Activated T-cell treated with anti-CD3 and anti-CD28 coated beads, Interleukin-2, amount 50 U/mL, for 48 hours (primary cell): ENCODE data around the gene MSI2.

Experiments used
- DNase-seq, 2 experiments: peaks; one replicate each; pipeline ENCODE4 v3.0.0-alpha.2; 2020

The MSI2 gene

GRCh38 chr17:57271821-57272220 is 15.5 kb downstream of the MSI2 start:
- DNase-seq, result no peak

GRCh38 chr17:57273490-57273889 is 17.2 kb downstream of the MSI2 start:
- no peak for DNase-seq

DNA sequence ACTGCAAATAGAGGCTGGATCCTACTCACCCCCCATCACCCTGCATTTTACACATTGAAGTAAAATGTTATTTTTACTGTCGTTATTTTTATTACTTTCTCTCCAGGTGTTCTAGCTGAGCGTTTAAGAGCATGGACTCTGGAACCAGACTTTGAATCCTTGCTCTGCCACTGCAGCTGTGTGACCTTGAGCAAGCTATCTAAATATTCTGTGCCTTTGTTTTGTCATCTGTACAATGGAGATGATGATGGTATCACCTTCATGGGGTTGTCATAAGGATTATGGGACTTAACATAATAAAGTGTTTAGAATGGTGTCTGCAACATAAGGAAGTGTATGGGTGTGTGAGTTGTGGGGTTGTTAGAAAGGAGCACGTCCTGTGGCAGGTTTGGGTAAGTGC is 17.8 kb downstream of the MSI2 start:
- no peak for DNase-seq

DNA sequence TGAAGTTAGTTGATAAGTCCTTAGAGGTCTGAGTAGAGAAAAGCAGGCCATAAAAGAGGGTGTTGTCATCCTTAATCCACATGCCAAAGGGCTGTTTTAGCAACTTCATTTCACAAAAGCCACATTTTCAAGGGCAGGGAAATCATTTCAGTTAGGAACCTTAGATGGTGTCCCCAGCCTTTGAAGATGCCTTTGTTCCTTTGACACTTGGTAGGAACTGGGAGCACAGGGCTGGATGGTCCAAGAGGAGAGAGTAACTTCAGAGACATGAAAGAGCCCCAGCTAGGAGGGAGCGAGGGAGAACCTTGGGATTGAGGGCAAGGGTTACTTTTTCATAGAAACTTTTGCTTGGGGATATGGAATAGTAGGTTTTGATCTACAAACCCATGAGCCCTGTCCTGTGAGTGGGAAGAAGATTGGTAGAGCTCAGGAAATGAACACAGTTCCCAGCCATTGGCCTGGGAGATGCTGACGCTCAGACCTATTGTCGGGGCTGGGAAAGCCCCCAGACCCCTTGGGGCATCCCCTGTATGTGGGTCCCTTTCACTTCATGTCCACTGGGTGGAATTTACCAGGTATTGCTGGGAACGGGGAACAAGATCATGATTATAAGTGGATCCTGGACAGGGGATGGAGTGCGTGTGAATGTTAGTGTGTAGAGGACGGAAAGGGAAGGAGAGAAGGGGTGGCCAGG is 18.9 kb downstream of the MSI2 start:
- DNase-seq, result no peak

- no peak for DNase-seq
These were observed 20.3 kb downstream of the MSI2 start for GRCh38 chr17:57276621-57277020.

DNA sequence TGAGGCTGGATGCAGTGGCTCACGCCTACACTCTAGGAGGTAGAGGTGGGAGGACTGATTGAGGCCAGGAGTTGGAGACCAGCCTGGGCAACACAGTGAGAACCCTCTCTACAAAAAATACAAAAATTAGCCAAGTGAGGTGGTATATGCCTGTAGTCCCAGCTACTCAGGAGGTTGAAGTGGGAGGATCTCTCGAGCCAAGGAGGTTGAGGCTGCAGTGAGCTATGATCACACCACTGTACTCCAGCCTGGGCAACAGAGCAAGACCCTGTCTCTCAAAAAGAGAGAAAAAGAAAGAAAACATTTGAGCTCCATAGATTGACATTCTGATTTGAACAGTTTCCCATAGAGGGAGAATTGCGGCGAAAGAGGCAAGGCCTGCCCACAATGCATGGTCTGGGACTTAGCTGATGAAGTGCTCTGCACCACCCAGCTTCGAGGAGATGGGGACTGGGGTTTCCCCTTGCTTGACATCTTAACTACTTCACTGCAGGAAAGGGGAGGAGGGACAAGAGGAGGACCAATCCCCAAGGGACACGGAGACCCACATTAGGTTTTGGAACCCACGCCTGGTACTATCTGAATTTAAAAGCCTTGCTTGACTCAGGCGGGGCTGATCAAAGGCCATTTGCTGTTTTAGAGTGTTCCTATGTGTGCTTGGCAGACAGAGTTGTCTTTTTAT is 21.7 kb downstream of the MSI2 start:
- peak in 1 of 2 experiments; percentile 34 for DNase-seq

DNA sequence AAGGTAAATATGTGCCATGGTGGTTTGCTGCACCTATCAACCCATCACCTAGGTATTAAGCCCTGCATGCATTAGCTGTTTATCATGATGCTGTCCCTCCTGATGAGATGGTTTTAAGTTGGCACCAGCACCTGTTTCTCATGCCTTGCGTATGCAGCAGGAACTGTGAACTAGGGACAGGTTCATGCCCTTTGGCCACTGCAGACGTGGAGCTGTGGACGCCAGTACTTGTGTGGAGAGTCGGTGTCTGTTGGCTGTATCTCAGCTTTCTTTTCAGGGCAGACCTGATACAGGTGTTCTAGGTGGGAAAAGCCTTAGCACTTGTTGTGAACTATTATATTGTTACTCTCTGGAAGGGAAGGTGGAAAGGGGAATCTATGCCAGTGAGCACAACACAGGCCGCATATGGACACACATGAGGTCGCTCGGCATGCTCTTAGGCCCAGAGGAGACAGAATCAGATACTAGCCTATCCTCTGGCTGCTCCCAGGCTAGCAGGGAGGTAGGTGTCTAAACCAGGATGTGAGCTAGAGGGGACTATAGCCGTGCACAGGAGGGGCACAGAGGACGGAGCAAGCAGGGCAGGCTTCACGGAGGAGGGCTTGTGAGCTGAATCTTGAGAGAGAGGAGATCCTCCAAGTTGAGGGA is 22.5 kb downstream of the MSI2 start:
- no peak for DNase-seq

DNA sequence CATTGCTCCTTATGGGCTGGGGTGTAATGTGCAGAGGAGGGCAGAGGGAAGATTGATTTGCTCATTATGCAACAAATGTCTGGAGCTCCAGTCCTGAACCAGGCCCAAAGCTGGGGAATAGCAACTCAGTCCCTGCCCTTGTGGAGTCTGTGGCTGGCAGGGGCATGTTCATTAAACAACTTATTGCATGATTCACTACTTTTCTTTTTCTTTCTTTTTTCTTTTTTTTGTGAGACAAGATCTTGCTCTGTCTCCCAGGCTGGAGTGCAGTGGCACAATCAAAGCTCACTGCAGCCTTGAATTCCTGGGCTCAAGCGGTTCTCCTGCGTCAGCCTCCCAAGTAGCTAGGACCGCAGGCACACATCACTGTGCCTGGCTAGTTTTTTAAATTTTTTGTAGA is 23.1 kb downstream of the MSI2 start:
- DNase-seq, result no peak

- DNase-seq, result no peak
These were observed 25.6 kb downstream of the MSI2 start for GRCh38 chr17:57281887-57282286.

DNA sequence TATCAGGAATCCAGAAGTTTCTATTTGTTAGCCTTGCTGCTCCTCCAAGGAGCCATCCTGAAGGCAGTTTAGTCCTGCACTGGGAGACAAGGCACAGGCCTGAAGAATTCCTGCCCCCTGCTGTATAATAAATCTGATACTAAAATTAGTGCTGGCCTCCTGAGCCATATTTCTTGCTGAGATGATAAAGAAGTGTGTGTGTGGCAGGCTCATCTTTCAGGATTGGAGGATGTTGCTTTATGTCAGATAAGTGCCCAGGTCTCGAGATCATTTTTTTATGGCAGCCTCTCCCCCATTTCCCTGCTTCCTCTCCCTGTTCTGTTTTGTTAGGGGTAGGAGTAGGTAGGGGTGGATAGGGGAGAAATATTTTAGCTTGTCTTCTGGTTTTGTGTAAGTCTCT is 26.0 kb downstream of the MSI2 start:
- DNase-seq, result no peak

- no peak for DNase-seq
These were observed 27.1 kb downstream of the MSI2 start for GRCh38 chr17:57283203-57283971.

DNA sequence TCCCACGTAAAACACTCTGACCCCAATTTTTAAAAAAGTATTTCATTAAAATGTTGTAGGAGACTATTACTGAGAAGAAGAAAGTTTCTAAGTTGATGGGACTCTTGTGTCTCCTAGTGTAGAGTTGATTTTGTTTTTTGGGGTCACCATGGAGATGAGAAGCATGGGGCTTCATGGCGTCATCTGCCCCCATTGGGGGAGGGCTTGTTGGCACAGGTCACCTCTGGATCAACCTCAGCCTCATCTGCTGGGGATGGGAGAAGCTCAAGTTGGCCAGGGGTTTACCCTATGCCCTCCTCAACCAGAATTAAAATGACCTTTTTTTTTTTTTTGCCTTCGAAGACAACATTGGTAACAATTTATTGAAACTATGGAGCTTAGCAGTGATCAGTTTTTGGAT is 28.3 kb downstream of the MSI2 start:
- no peak for DNase-seq

- DNase-seq, result peak; percentile 63 to 73
These were observed 28.8 kb downstream of the MSI2 start for GRCh38 chr17:57284984-57285646.

- DNase-seq, result no peak
These were observed 29.4 kb downstream of the MSI2 start for GRCh38 chr17:57285701-57286100.

GRCh38 chr17:57286399-57287105 is 30.2 kb downstream of the MSI2 start:
- no peak for DNase-seq

GRCh38 chr17:57288040-57288772 is 31.9 kb downstream of the MSI2 start:
- DNase-seq, result no peak

GRCh38 chr17:57288773-57289121 is 32.4 kb downstream of the MSI2 start:
- no peak for DNase-seq

DNA sequence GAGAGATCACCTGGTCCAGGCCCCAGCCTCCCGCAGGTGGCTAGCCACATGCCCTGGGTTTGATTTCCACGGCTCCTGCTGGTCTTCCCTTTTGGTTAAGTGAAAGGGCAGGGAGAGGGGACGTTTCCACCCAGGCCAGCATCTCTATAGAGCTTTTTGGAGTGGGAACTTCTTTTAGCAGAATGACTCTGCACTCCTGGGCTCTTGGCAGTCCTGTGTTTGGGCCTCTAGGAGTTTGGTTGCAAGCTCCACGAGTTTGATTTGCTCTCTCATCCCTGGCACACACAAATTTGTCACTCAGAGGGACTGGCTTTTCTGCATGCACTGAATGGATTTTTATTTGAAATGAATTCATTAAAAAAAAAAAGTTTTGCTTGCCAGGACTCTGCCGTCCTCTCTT is 32.8 kb downstream of the MSI2 start:
- no peak for DNase-seq

- no peak for DNase-seq
These were observed 33.3 kb downstream of the MSI2 start for GRCh38 chr17:57289613-57290012.

DNA sequence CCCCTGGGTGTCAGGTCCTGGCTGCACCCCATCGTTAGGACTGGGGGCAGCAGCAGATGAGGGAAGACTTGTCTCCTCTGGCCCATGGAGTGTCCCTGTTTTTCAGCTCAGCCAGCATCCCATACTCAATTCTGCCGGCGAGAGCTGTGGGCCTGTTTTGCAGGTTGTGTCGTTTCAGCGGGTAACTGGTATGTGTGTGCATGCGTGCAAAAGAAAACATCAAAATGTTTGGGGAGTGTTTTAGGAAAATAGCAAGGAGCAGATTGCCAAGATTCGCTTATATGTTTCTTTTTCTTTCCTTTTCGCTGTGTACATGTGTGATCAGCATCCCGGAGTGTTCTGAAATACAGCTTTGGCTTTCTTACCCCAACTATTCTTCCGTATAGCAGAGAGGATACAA is 34.7 kb downstream of the MSI2 start:
- no peak for DNase-seq

DNA sequence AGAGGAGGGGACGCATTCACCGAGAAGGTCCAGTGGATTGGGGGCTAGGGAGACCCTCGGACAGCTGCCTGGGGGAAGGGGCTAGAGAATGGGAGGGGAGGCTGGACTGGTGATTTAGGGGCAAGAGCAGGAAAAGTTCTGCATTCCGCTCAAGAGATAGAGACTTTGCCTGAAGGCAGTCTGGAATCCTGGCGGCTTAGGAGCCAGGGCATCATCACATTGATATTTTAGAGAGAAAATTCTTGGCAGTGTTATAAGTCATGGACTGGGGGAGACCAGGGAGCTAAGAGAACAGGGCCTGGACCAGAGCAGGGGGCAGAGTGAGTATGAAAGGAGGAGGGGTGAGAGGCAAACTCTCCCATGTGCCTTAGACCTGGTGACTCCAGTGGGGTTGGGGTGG is 35.8 kb downstream of the MSI2 start:
- DNase-seq, result no peak

GRCh38 chr17:57293077-57293476 is 36.8 kb downstream of the MSI2 start:
- DNase-seq, result no peak
